PC-9 (cell line): Measurements from ENCODE around the gene GCH1. TPM values are rescaled to one million over a fixed set of nuclear protein-coding genes. Genes with fewer than 3 reads are reported as not detected.

Source experiments
- BruUV-seq: library from RNA; stranded (reverse); fragments of 400-500 nt; replicated peaks from 2 replicates; lab custom pipeline; 2021; lab: Mats Ljungman, UMichigan
- CTCF ChIA-PET: fragments of 300-600 bp; sonication (Branson Sonifier 250); formaldehyde crosslinking; loops from one replicate; lab custom pipeline; 2022; ENCODE audit warnings: antibody characterized with exemption; lab: Charles Lee
- POLR2A ChIA-PET: fragments of 300-600 bp; sonication (Branson Sonifier 250); formaldehyde crosslinking; loops from one replicate; lab custom pipeline; 2022; ENCODE audit warnings: antibody characterized with exemption; ENCODE audit not compliant: unreplicated experiment; lab: Charles Lee
- DNase-seq, 2 experiments: peaks; one replicate each; pipeline versions ENCODE4 v3.0.0 to v3.0.0-alpha.2; 2015 to 2022; ENCODE audit warnings: mixed read lengths in 1 of 2
- H2AFZ ChIP-seq: fragments of 200-600 bp; sonication (generic); 2 replicates; pipeline ENCODE4 v1.8.1; 2017; ENCODE audit warnings: antibody characterized with exemption
- H3F3A ChIP-seq: fragments of 200-600 bp; sonication (generic); 2 replicates; pipeline ENCODE4 v1.8.1; 2017; ENCODE audit warnings: antibody characterized with exemption, mild to moderate bottlenecking, low read depth; ENCODE audit not compliant: insufficient read depth
- H3K27ac ChIP-seq: fragments of 200-600 bp; sonication (generic); 2 replicates; pipeline ENCODE4 v1.6.1; 2016; ENCODE audit warnings: mixed run types
- H3K27me3 ChIP-seq: fragments of 200-600 bp; sonication (generic); 2 replicates; pipeline ENCODE4 v1.6.1; 2016; ENCODE audit warnings: low read depth, mixed run types; ENCODE audit not compliant: insufficient read depth
- H3K36me3 ChIP-seq: fragments of 200-600 bp; sonication (generic); 2 replicates; pipeline ENCODE4 v1.6.1; 2016; ENCODE audit warnings: low read depth, mixed run types
- H3K4me1 ChIP-seq: fragments of 200-600 bp; sonication (generic); replicated peaks from 2 replicates; pipeline ENCODE4 v1.6.1; 2016; ENCODE audit warnings: mixed run types; ENCODE audit not compliant: insufficient read depth
- H3K4me2 ChIP-seq: fragments of 200-600 bp; sonication (generic); 2 replicates; pipeline ENCODE4 v1.6.1; 2017; ENCODE audit warnings: mixed run types
- H3K4me3 ChIP-seq: fragments of 200-600 bp; sonication (generic); 2 replicates; pipeline ENCODE4 v1.6.1; 2016; ENCODE audit warnings: mixed run types
- H3K79me2 ChIP-seq: fragments of 200-600 bp; sonication (generic); 2 replicates; pipeline ENCODE4 v1.6.1; 2017; ENCODE audit warnings: low read depth, mixed run types
- H3K9me2 ChIP-seq: fragments of 200-600 bp; sonication (generic); 2 replicates; pipeline ENCODE4 v1.8.1; 2017; ENCODE audit warnings: mild to moderate bottlenecking; ENCODE audit not compliant: insufficient read depth
- H3K9me3 ChIP-seq: fragments of 200-600 bp; sonication (generic); 2 replicates; pipeline ENCODE4 v1.8.1; 2016; ENCODE audit warnings: low read depth; ENCODE audit not compliant: insufficient read depth
- H4K20me1 ChIP-seq: fragments of 200-600 bp; sonication (generic); 2 replicates; pipeline ENCODE4 v1.8.1; 2017; ENCODE audit not compliant: insufficient read depth
- EZH2 ChIP-seq: fragments of 200-600 bp; sonication (generic); IDR thresholded peaks from 2 replicates; pipeline ENCODE4 v1.8.0; 2017; ENCODE audit warnings: antibody characterized with exemption, low read depth
- intact Hi-C: fragments of 100-400 bp; cut with micrococcal nuclease; formaldehyde crosslinking; loops from one replicate; pipeline ENCODE4 v1.10.0; 2022; ENCODE audit not compliant: unreplicated experiment
- total RNA-seq: library from RNA; stranded (reverse); gene quantifications from 2 replicates; pipeline ENCODE4 v1.2.3, GENCODE V29; 2021
- TF ChIP-seq, protein P1 (sequence below): fragments of 200-600 bp; sonication (generic); conservative IDR thresholded peaks from 2 replicates; pipeline ENCODE4 v1.6.1; 2017; ENCODE audit warnings: mixed run types, antibody characterized with exemption, mild to moderate bottlenecking, moderate library complexity

Gene GCH1
- total RNA-seq, 1 experiment from 2014 or later, result 5.1 TPM

DNA sequence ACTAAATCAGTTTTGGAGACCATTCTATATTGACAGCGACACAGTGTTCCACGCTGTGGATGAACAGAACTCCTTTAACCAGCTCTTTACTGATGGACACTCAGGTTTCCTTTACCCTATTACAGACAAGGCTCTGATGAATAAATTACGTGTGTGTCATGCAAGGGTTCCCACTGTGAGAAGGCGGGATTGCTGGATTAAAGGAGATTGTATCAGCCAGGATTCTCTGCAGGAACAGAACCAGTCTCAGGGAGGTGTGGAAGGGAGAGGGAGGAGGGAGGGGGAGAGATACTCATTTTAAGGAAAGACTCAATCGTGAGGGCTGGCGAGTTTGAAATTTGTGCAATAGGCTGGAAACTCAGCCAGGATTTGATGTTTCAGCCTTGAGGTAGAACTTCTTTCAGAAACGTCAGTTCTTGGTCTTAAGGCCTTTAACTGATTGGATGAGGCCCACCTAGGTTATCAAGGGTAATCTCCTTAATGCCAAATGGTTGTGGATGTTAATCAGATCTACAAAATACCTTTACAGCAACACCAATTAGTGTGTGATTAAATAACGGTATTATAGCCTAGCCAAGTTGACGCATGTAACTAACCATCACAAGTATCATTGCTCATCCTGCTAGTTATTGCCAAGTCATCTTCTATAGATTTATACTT lies 104.0 kb downstream of the GCH1 start:
- Histone ChIP-seq H3K27me3 (no peaks in the 10 kb centered on the region), H3K79me2 (no peaks in the 10 kb centered on the region), H3K4me2 (no peak overlapping the region), H2AFZ (no peak overlapping the region), H3K9me3 (no peaks in the 10 kb centered on the region), H4K20me1 (no peaks in the 10 kb centered on the region), H3K4me3 (no peak overlapping the region), H3F3A (no peaks in the 10 kb centered on the region), H3K9me2 (no peaks in the 10 kb centered on the region), H3K4me1 (no peaks in the 10 kb centered on the region), H3K27ac (no peak overlapping the region), H3K36me3 (no peaks in the 10 kb centered on the region)
- BruUV-seq, result no TSS peak
- no peak for TF ChIP-seq EZH2
- TF ChIP-seq, protein P1, sequence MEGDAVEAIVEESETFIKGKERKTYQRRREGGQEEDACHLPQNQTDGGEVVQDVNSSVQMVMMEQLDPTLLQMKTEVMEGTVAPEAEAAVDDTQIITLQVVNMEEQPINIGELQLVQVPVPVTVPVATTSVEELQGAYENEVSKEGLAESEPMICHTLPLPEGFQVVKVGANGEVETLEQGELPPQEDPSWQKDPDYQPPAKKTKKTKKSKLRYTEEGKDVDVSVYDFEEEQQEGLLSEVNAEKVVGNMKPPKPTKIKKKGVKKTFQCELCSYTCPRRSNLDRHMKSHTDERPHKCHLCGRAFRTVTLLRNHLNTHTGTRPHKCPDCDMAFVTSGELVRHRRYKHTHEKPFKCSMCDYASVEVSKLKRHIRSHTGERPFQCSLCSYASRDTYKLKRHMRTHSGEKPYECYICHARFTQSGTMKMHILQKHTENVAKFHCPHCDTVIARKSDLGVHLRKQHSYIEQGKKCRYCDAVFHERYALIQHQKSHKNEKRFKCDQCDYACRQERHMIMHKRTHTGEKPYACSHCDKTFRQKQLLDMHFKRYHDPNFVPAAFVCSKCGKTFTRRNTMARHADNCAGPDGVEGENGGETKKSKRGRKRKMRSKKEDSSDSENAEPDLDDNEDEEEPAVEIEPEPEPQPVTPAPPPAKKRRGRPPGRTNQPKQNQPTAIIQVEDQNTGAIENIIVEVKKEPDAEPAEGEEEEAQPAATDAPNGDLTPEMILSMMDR, result no peak
- intact Hi-C loops, result no loop called here
- DNase-seq, result no peak
- ChIA-PET CTCF (no interaction called here), POLR2A (no interaction called here)

DNA sequence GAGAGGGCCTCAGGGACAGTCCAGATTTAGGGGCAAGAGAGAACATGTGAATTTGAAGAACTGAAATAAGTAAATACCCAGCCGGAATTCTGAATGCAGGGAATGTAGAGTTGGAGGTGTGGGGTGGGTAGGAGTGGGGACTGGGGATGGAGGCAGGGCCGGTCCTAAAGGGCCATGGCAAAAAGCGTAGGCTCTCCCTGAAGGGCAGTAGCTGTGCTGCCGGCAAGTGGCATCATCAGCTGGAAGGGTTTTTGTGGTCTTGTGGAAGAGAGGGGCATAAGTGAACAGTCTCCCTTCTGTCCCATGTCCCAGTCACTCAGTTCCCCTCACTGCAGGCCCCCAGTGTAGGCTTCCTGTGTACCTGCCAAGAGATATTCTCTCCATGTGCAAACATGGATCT lies 104.6 kb downstream of the GCH1 start:
- H3K27me3 ChIP-seq, result no peaks in the 10 kb centered on the region
- H2AFZ ChIP-seq, result no peak overlapping the region
- H3K27ac ChIP-seq, result no peak overlapping the region
- no peaks in the 10 kb centered on the region for H3K36me3 ChIP-seq
- no TSS peak for BruUV-seq
- no peak overlapping the region for H3K4me3 ChIP-seq
- intact Hi-C loops, result no loop called here
- no peaks in the 10 kb centered on the region for H3K9me3 ChIP-seq
- no peak for DNase-seq
- TF ChIP-seq, protein P1, result no peak
- no peak for TF ChIP-seq EZH2
- no peaks in the 10 kb centered on the region for H3K79me2 ChIP-seq
- no peaks in the 10 kb centered on the region for H3K9me2 ChIP-seq
- H3K4me2 ChIP-seq, result no peak overlapping the region
- no peaks in the 10 kb centered on the region for H4K20me1 ChIP-seq
- no peaks in the 10 kb centered on the region for H3F3A ChIP-seq
- no peaks in the 10 kb centered on the region for H3K4me1 ChIP-seq
- POLR2A ChIA-PET, result no interaction called here
- CTCF ChIA-PET, result no interaction called here

DNA sequence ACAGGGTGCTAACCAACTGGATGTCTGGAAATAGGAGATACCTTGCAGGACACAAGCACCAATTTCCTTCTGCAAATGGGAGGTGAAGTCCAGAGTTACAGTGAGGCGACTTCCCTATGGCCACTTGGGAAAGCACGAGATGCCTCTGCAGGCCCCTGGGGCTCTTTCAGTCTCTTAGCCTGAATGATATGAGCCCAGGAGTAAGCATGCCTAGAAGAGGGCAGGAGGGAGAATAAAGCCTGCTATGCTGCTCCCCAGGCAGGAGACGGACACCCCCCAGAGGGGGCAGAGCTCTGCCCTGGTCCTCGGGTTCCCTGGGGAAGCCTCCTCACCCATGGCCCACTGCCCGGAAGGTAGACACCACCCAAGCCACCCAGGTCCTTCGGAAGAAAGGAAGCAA lies 105.1 kb downstream of the GCH1 start:
- no peak overlapping the region for H2AFZ ChIP-seq
- no peaks in the 10 kb centered on the region for H3K27me3 ChIP-seq
- intact Hi-C loops, result no loop called here
- DNase-seq, result no peak
- H3K4me1 ChIP-seq, result no peaks in the 10 kb centered on the region
- no peaks in the 10 kb centered on the region for H3F3A ChIP-seq
- TF ChIP-seq EZH2, result no peak
- TF ChIP-seq, protein P1, result no peak
- CTCF ChIA-PET, result no interaction called here
- H3K4me2 ChIP-seq, result no peak overlapping the region
- BruUV-seq, result no TSS peak
- no peak overlapping the region for H3K4me3 ChIP-seq
- H3K36me3 ChIP-seq, result no peaks in the 10 kb centered on the region
- no peaks in the 10 kb centered on the region for H3K9me2 ChIP-seq
- POLR2A ChIA-PET, result interaction anchor here (0.5 kb wide), 1 partner anchor 9 kb away, joined by 3 read pairs; no protein-coding TSS in a partner anchor
- no peaks in the 10 kb centered on the region for H4K20me1 ChIP-seq
- no peaks in the 10 kb centered on the region for H3K9me3 ChIP-seq
- H3K27ac ChIP-seq, result no peak overlapping the region
- no peaks in the 10 kb centered on the region for H3K79me2 ChIP-seq
